GM21786 (cell line): ENCODE data around the gene CDC42BPB.

Experiments
- ATAC-seq: cut with Tn5 transposase; IDR thresholded peaks from one replicate; pipeline ENCODE4 v1.9.1; 2021; ENCODE audit not compliant: unreplicated experiment

The CDC42BPB gene

DNA sequence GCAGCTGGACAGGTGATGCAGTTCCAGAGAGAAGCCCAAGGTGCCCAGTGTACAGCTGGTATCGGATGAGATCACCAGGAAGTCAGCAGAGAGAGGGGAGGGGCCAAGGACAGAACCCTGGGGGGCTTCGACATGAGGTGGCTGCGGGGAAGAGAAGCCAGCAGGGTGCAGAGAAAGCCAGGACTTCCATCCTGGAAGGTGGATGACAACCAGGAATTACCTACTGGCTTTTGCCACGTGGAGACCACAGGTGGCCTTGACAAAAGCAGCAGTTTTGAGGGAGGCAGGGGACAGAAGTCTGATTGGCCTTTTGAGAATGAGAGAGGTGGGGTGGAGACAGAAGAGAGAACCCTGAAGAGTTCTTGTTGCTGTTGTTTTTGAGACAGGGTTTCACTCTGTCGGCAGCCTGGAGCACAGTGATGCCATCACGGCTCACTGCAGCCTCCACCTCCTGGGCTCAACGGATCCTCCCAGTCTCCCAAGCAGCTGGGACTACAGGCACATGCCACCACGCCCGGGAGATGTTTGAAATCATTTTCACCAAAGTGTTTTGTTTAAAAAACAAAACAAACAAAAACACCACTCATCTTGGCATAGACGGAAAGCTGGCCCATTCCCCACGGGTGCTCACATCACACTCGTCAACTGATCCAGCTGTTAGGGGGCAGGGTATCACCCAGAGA, 35.2 kb downstream of the CDC42BPB start:
- no peak for ATAC-seq

DNA sequence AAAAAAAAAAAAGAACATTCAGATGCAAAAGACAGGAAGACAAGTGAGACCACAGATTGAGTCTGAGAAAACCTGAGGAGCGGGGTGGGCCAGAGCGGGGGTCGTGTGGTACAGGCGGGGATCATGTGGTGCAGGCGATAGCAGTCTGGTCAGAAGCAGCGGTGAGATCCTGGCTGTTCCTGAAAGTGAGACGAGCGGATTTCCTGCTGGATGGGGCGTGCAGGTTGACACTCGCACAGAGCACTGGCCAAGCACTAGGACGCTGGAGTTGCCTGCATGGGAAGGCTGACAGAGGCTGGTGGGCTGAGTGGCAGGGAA, 35.7 kb downstream of the CDC42BPB start:
- no peak for ATAC-seq

DNA sequence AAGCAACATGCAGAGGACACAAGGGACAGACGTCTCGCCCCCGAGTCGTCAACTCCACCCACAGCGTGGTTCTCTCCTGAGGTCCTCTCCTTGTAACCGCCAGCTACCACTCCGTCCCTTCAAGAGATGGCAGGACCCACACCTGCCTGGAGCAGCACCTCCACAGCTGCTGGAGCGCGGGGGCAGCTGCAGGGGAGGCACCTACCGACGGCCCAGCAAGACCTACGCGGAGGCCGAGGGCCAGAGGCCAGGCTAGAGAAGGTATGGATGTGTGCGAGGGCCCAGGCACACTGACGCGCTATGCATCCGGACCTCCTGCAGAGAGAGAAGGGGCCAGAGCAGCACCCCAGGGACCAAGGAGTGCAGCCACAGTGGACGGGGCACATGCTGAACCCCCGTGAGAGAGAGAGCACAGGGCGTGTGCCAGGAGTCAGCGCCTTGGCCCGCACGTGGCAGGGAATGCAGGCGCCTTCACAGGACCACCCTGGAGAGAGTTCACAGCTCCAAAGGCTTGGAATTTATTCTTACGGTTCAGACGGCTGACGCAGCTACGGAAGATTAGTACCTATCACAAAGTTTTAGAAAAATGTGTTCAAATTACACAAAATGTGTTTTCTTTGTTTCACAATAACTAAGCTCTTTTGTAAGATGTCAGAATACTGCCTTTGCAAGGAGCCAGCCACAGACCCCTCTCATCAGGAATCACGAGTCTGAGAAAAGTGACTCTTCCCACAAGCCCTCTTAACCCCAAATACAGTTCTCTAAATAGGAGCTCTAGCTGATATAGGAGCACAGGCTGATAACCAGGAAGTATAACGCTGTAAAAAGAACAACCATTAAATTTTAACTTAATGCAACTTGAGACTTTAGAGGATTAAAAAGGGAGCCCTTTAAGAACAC, 36.8 kb downstream of the CDC42BPB start:
- ATAC-seq: no peak

DNA sequence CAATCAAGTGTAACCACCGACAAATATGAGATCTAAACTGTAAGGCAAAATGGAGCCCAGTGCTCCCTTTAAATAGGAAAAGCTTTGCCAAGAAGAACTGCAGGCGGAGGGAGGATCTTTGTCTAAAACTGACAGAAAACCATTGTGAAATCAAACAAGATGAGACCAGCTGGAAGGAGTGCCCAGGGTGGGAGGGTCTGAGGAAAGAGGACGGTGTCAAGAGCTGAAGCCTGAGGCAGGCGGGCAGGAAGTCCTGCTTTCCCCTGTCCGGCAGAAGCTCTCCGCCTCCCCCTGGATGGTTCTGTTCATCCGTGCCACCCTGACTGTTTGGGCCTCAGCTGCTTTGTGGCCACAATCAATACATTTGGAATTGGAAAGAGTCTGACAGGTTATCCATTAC, 37.5 kb downstream of the CDC42BPB start:
- ATAC-seq: no peak

DNA sequence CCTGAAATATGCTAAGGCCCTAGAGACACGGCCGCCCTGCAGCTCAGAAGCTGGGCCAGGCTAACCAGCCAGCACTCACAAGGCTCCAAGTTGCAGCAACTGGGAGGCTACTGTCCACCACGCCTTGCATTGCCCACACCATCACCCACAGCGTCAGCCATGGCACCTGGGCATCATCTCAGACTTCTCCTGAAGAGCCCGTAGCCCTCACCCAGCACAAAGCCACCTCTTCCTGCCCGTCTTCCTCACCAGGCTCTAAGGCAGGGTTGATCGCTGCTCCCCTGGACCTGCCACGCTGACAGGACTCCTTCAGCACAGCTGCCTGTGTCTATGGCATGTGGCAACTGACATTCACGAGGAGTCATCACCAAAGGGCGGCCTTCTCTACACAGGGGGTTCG, 38.1 kb downstream of the CDC42BPB start:
- no peak for ATAC-seq

DNA sequence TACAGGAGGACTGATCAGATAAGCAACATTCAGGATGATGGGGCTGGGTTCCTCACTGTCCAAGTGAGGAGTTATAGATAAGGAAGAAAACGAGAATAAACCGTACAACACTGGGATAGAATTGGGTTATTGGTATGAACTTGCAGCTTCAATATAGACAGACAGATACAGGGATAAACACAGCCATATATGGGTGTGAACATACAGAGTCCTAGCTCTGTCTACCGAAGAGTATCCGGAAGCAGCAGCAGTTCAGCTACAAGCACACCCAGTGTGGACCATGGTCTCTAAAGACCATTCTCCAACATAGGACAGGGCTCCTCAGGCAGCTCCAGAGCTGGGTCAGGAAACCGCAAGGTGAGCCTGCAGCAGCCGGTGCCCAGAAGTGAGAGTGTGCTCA, 40.8 kb downstream of the CDC42BPB start:
- ATAC-seq: no peak

DNA sequence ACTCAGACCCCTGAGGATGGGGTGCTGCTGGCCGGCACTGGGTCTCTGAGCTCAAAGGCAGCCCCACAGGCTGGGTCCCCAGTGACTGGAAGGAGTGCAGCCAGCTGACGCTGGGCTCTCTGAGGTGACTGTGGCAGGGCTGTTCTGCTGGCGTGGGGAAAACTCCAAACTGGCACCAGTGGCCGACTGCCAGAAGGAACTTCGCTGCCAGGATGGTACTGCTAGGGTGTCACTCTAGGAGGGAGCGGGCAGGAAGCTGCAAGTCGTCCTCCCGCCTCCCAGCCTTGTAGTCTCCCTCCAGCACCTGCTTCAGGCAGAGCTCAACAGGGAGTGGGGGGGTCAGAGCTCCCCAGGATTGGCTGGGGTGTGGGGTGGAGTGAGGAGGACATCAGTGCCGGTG, 41.3 kb downstream of the CDC42BPB start:
- ATAC-seq: no peak

DNA sequence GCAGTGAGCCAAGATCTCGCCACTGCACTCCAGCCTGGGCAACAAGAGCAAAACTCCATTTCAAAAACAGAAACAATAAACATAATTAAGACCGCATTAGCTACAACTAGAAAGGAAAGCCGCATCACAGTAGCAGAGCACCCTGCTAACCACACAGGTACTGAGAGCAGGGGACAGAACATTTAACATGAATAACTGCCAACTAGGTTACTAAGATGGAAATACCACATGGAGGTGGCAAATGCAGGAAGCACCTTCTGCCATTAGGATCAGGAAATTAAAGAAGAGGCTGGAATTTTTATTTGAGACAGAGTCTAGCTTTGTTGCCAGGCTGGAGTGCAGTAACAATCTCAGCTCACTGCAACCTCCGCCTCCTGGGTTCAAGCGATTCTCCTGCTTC, 41.9 kb downstream of the CDC42BPB start:
- ATAC-seq: no peak

DNA sequence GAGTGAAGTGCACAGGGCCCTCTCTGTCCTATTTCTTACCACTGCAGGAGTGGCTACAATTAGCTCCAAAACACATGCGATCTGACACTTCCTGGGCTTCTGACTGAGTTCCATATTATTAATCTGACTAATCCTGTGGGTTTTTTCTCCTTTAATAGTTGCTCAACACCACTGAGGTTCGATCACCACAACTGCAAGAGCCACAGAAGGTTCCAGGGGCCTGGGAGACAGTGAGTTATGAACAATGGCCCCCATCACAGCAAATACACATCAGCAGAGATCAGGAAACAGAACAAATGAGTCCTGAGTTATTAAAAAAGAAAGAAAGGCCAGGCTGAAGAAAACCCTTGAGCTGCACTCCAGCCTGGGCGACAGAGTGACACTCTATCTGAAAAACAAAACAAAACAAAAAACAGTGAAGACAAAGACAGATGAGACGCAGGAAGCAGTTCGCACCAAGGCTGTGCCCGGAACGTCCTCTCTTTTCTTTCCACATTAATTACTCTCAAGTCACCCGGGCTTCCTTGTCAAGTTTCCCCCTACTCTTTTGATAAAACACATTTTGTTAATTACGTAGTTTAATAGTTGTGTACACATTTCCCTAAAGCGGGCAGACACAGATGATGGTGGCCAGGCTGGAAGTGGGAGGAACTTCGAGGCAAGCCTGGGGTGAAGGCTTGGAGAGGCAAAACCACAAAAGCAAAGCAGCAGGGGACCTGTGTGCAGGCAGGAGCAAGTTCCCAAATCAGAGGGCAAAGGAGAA, 42.7 kb downstream of the CDC42BPB start:
- ATAC-seq: no peak

DNA sequence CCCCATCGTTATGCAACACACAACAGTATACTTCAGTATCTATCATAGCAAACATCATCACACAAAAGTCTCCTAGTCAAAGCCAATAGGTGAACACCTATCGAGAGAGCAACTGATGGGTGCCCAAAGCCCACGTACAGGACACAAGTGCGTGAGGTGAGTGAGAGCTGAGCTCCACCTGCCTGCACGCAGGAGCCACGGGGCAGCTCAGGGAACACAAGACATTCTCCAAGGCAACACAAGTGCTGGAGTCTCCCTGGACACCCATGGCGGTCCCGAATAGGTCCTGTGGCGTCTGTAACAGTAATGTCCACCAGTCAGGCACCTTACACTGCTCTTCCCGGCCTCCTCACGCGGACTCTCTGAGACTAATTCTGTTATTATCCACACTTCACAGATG, 44.3 kb downstream of the CDC42BPB start:
- ATAC-seq: no peak

DNA sequence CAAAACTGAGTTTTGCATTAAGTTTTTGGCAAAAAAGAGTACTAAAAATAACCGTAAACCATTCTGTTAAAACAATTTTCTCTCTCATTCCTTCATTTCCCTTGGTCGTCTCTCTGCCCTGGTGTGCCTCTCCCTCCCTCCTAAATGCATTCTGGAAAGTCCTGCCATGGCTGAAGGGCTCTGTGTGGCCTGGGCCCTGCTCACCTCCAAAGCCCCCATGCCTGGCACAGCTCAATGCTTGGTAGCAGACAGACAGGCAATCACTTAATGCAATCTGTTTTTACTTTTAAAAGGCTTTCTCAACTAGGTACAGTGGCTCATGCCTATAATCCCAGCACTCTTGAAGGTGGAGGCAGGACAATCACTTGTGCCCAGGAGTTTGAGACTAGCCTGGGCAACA, 47.8 kb downstream of the CDC42BPB start:
- ATAC-seq: no peak

DNA sequence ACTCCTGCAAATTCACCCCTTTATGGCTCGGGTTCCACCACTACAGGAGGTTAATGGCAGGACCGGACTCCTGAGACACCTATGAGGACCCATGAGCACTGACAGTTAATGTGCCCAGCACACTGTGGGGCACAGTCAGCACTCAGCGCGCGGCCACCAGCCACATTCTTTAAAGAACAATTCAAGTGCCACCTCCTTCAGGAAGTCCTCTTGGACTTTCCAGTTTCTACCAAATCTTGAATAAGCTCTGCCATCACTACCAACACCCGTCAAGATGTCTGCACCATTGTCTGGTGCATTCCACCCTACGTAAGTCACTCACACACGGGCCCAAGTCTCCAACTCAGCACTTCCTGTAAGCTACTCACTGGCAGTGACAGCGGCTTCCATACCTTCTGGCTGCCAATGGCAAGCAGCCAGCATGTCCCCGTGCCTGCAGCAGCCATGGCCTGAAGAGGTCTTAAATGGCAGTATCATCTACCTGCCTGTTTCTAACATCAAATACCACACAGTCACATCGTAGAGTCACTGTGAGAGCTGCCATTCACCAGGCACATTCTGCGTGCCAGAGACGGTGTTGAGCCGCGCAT, 48.5 kb downstream of the CDC42BPB start:
- no peak for ATAC-seq

DNA sequence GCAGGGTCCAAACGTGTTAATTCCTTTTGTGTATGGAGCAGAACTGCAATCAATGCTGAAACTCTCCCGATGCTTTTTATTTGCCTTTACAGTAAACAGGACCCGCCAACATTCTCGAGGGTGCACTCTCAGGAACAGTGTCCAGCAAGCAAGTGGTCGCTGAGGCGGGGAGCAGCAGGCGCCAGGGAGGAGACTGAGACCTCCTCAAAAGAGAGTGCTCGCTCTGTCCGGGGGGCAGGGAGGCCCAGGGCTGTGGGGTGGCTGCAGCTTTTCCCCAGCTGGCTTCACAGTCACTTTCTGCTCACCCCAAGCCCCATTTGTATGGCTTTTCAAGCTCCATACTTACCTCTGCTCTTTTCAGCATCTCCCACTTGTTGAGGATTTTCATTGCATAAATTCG, 49.2 kb downstream of the CDC42BPB start:
- ATAC-seq: no peak

DNA sequence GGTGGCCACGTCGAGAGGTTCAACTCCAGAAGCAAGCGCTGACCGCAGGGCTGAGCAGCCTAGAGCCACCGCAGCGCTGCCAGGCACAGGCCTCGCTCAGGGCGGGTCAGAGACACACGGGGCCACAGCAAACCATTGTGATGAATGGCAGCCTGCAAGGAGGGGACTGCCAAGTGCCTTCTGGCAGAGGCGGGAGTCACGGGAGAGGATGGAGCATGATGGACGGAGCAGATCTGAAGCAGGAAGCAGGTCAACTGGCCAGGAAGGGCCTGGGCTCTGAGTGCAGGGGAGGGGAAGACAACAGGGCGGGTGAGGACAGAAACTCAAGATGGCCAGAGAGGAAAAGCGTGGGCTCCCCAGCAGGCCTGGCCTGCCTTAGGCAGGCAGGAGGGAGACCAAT, 49.8 kb downstream of the CDC42BPB start:
- no peak for ATAC-seq

DNA sequence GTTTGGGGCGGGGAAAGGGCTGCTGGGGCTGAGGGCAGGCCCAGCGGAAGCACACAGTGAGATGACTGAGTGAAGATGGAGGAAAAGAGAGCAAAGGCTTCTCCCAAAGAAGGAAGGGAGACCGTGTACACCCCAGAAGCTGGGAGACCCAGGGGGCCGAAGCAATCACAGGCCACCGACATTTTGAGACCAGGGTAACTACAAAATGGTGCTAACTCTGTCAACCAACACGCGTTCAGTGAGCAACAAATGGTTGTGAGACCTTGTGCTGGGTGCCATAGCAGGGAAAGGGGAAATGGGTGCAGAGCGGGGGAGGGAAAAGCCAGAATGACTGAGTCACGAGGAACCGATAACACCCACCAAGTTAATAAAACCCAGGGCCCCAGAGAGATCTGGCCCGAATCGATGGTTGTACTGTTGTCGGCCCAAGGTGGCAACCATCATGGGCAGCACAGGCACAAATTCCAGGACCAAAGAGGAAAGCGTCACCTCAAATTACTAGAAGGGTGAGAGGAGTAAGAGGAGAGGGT, 50.3 kb downstream of the CDC42BPB start:
- no peak for ATAC-seq

DNA sequence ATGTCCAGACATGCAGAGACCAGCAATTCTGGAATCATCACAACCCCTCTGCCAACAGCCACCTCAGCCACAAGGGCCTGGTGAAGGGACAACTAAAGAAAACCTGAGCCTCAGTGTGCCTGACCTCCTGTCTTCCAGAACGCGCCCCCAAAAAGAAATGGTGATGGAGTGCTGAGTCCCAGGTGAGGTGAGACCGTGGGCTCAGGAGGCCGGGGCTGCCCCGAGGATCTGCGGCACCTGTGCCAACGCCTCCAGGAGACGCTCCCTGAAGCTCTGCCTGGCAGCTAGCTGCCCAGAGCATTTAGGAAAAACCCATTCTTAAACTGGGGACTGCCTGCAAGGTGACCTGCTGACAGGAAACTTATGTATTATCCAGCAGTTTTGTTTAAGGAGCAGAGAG, 51.2 kb downstream of the CDC42BPB start:
- no peak for ATAC-seq

DNA sequence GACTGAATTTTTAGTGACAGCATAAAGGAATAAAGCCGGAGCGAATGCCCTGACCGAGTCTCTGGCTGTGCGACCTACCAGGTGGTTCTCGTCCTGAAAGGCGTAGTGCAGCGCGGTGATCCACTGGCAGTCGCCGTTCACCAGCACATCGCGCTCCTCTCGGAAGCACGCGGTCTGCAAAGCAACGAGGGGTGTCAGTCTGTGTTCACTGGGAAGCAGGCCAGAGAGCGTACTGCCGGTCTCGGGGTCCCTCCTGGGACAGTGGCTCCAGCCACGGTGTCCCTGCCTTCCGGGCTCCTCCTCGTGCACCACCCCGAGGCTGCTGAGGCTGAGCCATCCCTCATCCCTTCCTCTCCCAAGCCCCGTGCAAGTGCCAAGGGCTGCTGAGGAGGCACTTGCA, 53.5 kb downstream of the CDC42BPB start:
- no peak for ATAC-seq

DNA sequence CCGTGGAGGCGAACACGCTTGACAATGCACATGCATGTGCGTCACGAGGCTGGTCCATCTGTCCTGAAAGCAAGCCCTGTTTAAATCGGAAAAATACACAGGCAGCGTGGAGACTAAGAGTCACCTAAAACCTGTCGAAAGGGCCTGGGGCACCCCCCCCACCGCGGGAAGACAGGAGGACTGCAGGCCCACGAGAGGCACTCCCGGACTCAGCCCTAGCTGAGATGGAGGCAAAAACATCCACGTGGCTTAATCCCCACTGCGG, 54.1 kb downstream of the CDC42BPB start:
- ATAC-seq: no peak

DNA sequence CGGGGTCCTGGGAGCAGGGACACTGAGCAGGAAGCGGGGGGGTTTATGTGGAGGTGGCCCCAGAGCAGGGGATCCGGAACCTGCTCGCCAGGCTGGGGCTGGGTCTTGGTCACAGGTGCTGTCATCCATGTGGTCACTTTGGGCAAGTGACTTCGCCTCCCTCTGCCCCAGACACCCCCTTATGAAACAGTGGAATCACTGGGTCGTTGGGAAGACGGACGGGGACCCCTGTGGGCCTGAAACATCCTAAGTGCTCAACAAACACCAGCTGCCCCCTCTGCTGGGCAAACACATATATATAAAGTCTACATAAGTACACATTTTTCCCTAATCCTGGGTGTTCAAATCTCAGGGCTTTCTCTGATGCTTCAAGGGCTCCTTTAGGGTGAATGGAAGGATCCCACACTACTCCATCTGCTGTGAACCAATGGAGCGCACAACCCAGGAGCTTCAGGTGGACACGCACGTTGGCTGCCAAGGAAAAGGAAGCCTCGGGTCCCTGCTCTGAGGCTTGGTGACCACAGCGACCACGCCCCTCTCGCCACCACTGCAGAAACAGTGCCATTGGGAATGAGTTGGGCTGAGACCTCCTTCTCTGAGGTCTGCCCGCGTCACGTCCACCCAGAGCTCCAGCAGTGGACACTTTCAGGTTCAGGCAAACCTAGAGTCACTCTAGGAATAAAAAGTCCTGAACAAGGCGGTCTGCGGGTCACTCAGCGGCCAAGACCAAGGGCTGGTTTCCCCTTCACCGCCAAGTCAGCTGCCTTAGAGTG, 54.6 kb downstream of the CDC42BPB start:
- ATAC-seq: no peak

DNA sequence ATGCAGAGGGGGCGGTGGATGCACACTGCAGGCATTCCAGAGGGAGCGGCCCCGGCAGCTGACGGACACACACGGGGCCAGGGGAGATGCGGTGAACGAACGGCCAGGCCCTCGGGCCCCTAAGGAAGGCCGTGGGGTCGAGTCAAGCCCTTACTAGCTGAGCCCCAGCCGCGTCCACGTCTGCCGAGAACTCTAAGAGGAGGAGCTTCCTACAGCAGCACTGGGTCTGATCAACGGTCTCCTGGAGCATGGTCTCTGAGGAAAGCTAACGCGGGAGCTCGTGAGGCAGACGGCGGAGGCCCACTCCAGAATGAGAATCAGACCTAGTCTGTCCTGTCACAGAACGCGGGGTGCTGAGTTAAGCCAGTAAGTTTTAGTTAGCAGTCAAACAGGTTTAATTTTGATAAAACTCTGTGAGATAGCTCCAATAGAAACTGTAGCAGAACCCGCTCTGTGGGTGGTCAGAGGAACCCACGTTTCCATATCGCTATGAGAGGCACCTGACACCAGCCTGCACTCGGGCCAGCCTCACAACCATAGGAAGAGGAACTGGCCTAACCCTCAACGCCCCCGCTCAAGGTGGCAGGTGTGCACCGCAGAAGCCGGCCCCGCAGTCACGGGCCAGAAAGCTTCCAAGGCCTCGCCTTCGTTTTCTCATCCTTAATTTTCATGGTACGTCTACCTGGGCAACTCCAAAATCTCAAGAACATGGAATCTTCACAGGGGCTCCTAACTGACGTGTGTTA, 55.5 kb downstream of the CDC42BPB start:
- no peak for ATAC-seq
